ENCODE data around the gene EIF3A.

The EIF3A gene

DNA sequence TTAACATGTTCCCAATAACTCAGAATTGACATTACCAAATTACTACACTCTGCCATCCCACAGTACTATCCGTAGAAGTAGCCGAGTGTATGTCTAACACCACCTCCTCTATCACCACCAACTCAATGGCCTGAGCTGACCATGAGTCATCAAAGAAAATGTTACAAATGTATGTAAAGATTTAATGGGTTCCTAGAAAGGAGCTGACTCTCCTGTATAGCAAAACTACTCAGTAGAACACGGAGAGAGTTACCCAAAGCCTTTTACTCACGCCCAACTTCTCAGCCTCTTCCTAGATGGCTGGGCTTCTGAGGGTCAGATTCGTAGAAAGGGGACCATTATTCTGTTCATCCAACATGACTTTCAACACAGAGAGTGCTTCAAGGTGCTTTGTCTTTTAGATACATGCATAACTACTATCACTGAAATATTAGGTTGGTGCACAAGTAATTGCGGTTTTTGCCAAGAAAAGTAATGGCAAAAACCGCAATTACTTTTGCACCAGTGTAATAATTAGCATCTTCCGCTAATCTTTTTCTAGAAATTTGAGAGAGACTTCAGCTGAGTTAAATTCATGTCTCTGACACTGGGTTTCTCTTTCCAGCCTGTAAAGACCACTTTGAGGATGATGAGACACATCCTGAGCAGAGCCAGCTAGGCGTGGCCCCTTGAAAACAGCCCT, 75.1 kb downstream of the EIF3A start:
- Histone ChIP-seq H3F3A (ENCODE audit: insufficient read depth, low read length) (no peaks in the 10 kb centered on the region), H3K4me2 (ENCODE audit: low read length) (no peak overlapping the region)
- TF ChIP-seq, protein P1, sequence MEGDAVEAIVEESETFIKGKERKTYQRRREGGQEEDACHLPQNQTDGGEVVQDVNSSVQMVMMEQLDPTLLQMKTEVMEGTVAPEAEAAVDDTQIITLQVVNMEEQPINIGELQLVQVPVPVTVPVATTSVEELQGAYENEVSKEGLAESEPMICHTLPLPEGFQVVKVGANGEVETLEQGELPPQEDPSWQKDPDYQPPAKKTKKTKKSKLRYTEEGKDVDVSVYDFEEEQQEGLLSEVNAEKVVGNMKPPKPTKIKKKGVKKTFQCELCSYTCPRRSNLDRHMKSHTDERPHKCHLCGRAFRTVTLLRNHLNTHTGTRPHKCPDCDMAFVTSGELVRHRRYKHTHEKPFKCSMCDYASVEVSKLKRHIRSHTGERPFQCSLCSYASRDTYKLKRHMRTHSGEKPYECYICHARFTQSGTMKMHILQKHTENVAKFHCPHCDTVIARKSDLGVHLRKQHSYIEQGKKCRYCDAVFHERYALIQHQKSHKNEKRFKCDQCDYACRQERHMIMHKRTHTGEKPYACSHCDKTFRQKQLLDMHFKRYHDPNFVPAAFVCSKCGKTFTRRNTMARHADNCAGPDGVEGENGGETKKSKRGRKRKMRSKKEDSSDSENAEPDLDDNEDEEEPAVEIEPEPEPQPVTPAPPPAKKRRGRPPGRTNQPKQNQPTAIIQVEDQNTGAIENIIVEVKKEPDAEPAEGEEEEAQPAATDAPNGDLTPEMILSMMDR (IDR thresholded peaks at IDR 0.05; ENCODE audit: low read length): no peak
- no peak for TF ChIP-seq EZH2 (IDR thresholded peaks at IDR 0.05; ENCODE audit: borderline replicate concordance, low read length)

DNA sequence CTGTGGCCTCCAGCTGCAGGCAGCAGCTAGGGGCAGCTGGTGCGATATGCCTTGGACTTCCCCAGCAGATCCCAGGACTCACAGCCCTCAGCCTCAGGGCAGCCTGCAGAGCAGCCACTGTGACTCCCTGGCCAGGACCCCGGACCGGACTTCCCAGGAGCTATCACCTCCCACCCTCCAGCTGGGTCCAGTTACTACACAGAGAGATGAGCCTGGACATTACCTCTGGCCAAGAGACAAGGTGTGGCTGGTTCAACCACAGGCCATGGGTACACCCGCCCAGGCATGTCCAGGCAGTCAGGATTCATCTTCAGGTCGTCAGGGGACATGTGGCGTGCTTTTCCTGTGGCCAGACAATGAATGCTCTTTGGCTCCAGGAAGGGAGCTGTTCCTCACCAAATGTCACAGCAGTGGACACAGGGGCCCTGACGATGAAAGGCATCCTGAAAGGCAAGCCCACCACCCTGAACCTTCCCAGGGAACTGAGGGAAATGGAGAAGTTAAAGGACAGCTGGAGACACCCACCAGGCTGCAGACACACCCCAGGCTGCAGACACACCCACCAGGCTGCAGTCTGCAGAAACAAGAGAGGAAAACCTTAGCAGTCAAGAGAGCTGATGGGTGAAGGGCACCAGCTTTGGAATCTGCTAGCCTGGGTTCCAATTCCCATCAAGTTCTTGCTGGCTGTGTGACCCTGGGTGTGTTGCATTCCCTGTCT, 76.9 kb downstream of the EIF3A start:
- no peak for TF ChIP-seq EZH2 (IDR thresholded peaks at IDR 0.05; ENCODE audit: borderline replicate concordance, low read length)
- TF ChIP-seq, protein P1 (IDR thresholded peaks at IDR 0.05; ENCODE audit: low read length): no peak
- no peak overlapping the region for H3K4me3 ChIP-seq (ENCODE audit: low read depth, low read length, poor library complexity, severe bottlenecking)

More for the DNA sequence above, 75.1 kb downstream of the EIF3A start:
- H2AFZ ChIP-seq (ENCODE audit: low read length): no peak overlapping the region
- no peak overlapping the region for H3K9ac ChIP-seq (ENCODE audit: low read length)
- no peak overlapping the region for H3K27ac ChIP-seq (ENCODE audit: low read depth, low read length, poor library complexity, severe bottlenecking)
- no peaks in the 10 kb centered on the region for H3K9me2 ChIP-seq (ENCODE audit: low read depth, low read length)
- H3K36me3 ChIP-seq (ENCODE audit: insufficient read depth, low read length): no peaks in the 10 kb centered on the region
- H3K4me1 ChIP-seq (ENCODE audit: insufficient read depth, low read length, severe bottlenecking): no peaks in the 10 kb centered on the region
- H4K20me1 ChIP-seq (ENCODE audit: insufficient read depth, low read length): no peaks in the 10 kb centered on the region
- H3K79me2 ChIP-seq (ENCODE audit: insufficient read depth, low read length): no peaks in the 10 kb centered on the region
- H3K4me3 ChIP-seq (ENCODE audit: low read depth, low read length, poor library complexity, severe bottlenecking): no peak overlapping the region
- H3K9me3 ChIP-seq (ENCODE audit: low read length): no peaks in the 10 kb centered on the region
- H3K27me3 ChIP-seq (ENCODE audit: insufficient read depth, low read length): no peaks in the 10 kb centered on the region; the same call in 1 of the 2 replicates

DNA sequence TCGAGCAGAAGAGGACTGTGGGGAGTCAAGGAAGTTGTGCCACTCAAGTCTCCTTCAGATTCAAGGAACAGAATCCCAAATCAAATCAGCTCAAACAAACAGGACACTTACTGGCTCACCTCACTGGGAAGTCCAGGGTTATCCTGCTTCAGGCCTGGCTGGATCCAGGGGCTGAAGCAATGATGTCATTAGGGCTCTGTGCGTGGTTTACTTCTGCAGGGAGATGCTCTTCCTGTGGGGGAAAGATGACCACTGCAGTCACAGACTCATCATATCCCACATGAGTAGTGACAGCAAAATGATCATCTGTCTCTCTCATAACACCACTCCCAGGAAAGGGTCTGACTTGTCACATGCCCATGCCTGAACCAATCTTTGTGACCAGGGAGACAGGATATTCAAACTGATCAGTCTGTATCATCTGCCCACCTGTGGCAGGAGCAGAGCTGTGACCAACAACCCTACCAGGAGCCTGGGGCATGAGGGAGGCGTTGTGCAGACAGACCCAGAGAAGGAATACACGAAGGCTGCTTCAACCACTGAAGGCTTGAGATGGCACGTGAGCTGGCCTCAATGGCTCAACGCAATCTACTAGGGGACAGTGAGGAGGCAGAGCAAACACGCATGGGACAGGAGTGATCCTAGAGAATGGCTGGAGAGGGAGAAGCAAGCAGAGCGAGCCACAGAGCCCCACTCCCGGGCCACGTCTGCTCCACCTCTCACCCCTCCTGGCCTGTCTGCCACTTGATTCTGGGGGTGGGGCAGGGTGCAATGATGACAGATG, 78.7 kb downstream of the EIF3A start:
- TF ChIP-seq EZH2 (IDR thresholded peaks at IDR 0.05; ENCODE audit: borderline replicate concordance, low read length): no peak
- TF ChIP-seq, protein P1 (IDR thresholded peaks at IDR 0.05; ENCODE audit: low read length): no peak
- H3K36me3 ChIP-seq (ENCODE audit: insufficient read depth, low read length): no peaks in the 10 kb centered on the region
- H3K79me2 ChIP-seq (ENCODE audit: insufficient read depth, low read length): no peaks in the 10 kb centered on the region
- no peak overlapping the region for H3K9ac ChIP-seq (ENCODE audit: low read length)
- H3F3A ChIP-seq (ENCODE audit: insufficient read depth, low read length): no peaks in the 10 kb centered on the region
- H3K27me3 ChIP-seq (ENCODE audit: insufficient read depth, low read length): peaks cover 3% of the 10 kb centered on the region
- H4K20me1 ChIP-seq (ENCODE audit: insufficient read depth, low read length): no peaks in the 10 kb centered on the region
- H3K4me3 ChIP-seq (ENCODE audit: low read depth, low read length, poor library complexity, severe bottlenecking): no peak overlapping the region
- H3K4me1 ChIP-seq (ENCODE audit: insufficient read depth, low read length, severe bottlenecking): no peaks in the 10 kb centered on the region
- no peaks in the 10 kb centered on the region for H3K9me2 ChIP-seq (ENCODE audit: low read depth, low read length)
- H3K9me3 ChIP-seq (ENCODE audit: low read length): no peaks in the 10 kb centered on the region; the same call in 1 of the 2 replicates
- H3K27ac ChIP-seq (ENCODE audit: low read depth, low read length, poor library complexity, severe bottlenecking): no peak overlapping the region
- H2AFZ ChIP-seq (ENCODE audit: low read length): no peak overlapping the region
- H3K4me2 ChIP-seq (ENCODE audit: low read length): no peak overlapping the region

More for the DNA sequence above, 76.9 kb downstream of the EIF3A start:
- Histone ChIP-seq H3K79me2 (ENCODE audit: insufficient read depth, low read length) (no peaks in the 10 kb centered on the region), H3K27ac (ENCODE audit: low read depth, low read length, poor library complexity, severe bottlenecking) (no peak overlapping the region), H3K9ac (ENCODE audit: low read length) (no peak overlapping the region), H3K9me3 (ENCODE audit: low read length) (no peaks in the 10 kb centered on the region), H2AFZ (ENCODE audit: low read length) (no peak overlapping the region), H3K4me1 (ENCODE audit: insufficient read depth, low read length, severe bottlenecking) (no peaks in the 10 kb centered on the region), H3F3A (ENCODE audit: insufficient read depth, low read length) (no peaks in the 10 kb centered on the region), H3K4me2 (ENCODE audit: low read length) (no peak overlapping the region), H3K27me3 (ENCODE audit: insufficient read depth, low read length) (no peaks in the 10 kb centered on the region; the same call in none of the 2 replicates), H3K36me3 (ENCODE audit: insufficient read depth, low read length) (no peaks in the 10 kb centered on the region), H3K9me2 (ENCODE audit: low read depth, low read length) (no peaks in the 10 kb centered on the region), H4K20me1 (ENCODE audit: insufficient read depth, low read length) (no peaks in the 10 kb centered on the region)
